Raji (cell line): ENCODE measurements around the gene PHLDB1.

ENCODE experiments used
- POLR2A ChIP-seq: IDR thresholded peaks from 2 replicates; pipeline ENCODE4 v1.6.1; 2011; ENCODE audit warnings: low read depth, low read length, control low read depth; ENCODE audit not compliant: insufficient read depth

The PHLDB1 gene

DNA sequence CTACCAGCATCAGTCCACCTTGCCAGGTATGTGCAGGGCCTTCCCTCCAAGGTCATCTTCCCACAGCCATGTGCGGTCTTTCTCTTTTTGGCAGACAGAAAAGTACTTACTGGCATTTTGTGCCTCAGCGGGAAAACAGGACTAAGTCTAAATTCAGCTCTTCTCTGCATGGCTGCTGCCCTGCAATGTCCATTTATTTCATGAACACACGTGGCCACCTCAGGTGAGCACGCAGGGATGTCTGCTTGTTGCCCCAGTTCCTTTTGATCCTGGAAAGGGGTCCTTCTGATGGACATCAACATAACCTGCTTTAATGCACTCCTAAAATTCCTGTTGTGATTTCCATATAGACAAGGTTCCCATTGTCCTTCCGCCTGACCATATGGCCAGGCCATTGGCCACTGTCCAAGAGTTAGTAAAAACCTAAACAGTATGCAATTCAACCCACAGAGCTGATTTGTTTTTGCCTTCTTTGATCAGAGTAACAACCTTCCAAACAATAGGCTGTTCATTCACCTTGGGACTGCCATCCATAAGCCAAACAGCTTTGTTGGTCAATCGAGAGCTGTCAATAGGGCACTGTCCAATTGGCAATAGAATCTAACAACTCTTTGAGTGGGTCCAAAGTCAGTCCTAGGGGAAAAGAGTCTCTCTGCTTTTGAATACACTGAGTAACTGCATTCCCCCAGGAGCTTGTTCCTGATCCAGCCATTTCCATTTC, 66.1 kb downstream of the PHLDB1 start:
- TF ChIP-seq POLR2A = no peak

DNA sequence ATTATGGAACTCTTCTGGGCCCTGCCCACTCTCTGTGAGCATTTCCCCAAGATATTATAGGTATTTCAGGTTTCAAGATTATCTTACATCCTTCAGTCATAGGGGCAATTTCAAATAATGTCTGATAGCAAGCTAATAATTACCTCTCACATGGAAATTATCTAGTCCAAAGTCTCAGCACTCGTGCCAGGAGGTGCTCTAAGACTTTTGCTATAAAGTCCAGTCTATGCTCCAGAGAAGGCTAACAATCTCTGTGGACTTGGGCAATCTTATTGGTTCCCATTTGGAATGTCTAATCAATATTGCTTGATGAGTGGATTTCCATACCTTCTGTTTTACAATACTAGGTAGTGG, 66.6 kb downstream of the PHLDB1 start:
- no peak for TF ChIP-seq POLR2A

DNA sequence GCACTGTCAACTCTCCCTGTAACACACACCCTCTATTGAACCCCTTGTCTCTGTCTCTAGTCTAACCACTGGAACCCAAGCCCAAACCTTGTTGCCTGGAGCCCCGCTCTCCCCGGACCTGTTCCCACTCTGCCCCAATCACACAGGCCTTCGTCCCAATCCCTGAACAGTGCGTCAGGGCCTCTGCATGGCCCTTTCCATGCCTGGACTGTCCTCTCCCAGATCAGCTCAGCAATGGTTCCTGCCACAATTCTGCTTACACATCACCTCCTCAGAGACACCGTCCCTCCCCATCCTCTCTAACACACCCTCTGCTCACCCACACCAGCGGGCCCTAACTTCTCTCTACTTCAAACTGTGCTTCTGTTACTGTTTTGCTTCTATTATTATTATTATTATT, 70.6 kb downstream of the PHLDB1 start:
- no peak for TF ChIP-seq POLR2A

DNA sequence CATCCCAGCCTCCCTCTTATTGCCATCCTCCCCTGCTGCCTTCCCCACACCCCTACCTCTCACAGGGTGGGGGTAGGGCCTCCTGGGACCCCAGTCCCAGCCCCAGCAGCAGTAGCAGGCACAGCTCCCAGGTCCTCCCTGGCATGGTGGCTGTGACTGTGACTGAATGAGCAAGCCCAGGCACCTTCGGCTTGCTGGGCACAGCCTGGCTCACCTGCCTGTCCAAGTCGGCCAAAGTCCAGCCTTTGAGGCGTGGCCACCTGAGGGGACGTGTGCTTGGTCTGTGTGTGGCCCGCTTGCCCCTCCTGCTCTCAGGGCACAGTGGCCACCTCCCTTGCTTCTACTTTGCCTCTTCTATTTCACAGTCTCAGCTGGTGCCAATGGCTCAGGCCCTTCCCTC, 72.1 kb downstream of the PHLDB1 start, which contains the start of gene TREH:
TSS of gene TREH (minus strand) at position 168 of the 400 bp plus-strand sequence. CDS start at position 145, 23 bp downstream.
- TF ChIP-seq POLR2A = no peak

DNA sequence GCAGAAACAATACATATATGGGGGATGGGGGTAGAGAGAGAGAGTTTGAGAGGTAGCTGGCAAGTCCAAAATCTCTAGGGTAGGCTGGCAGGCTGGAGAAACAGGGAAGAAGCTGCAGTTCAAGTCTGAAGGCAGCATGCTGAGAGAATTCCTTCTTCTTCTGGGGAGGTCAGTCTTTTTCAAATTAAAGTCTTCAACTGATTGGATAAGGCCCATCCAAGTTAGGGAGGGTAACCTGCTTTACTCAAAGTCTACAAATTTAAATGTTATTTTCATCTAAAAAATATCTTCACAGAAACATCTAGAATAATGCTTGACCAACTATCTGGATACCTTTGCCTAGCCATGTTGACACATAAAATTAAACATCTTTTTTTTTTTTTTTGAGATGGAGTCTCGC, 75.0 kb downstream of the PHLDB1 start:
- no peak for TF ChIP-seq POLR2A

DNA sequence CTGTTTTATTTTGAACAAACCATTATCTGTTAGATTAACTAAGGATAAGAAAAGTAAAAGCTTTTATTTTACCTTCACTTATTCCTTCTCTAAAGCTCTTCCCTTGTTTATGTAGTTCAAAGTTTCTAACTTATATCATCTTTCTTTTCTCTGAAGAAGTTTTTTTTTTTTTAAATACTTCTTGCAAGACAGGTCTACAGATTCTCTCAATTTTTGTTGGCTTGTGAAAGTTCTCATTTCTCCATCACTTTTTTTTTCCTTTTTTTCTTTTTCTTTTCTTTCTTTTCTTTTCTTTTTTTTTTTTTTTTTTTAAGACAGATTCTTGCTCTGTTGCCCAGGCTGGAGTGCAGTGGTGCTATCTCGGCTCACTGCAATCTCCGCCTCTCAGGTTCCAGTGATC, 76.8 kb downstream of the PHLDB1 start:
- TF ChIP-seq POLR2A = no peak

DNA sequence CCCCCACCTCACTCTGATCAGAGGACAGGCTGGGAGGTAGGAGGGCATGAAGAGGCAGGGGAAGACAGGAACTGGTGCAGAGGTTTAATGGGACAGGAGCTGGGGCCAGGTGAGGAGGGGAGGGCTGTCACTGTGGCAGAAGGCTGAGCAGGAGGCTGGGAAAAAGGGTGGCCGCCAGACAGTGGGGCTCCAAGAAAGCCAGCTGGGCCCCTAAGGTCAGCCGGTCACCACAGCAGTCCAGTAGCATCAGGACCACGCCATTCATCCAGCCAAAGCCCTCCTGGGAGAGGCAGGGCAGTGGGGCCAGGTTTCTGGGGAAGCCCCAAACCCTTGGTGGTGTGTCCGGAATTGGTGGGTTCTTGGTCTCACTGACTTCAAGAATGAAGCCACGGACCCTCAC, 80.5 kb downstream of the PHLDB1 start:
- TF ChIP-seq POLR2A = no peak

DNA sequence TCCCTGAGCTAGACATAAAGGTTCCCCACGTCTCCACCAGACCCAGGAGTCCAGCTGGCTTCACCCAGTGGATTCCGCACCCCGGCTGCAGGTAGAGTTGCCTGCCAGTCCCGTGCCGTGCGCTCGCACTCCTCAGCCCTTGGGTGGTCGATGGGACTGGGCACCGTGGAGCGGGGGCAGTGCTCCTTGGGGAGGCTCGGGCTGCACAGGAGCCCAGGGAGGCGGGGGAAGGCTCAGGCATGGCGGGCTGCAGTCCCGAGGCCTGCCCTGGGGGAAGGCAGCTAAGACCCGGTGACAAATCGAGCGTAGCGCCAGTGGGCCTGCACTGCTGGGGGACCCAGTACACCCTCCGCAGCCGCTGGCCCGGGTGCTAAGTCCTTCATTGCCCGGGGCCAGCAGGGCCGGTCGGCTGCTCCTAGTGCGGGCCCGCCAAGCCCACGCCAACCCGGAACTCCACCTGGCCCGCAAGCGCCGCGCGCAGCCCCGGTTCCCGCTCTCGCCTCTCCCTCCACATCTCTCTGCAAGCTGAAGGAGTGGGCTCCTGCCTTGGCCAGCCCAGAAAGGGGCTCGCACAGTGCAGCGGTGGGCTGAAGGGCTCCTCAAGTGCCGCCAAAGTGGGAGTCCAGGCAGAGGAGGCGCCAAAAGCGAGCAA, 81.6 kb downstream of the PHLDB1 start:
- no peak for TF ChIP-seq POLR2A

DNA sequence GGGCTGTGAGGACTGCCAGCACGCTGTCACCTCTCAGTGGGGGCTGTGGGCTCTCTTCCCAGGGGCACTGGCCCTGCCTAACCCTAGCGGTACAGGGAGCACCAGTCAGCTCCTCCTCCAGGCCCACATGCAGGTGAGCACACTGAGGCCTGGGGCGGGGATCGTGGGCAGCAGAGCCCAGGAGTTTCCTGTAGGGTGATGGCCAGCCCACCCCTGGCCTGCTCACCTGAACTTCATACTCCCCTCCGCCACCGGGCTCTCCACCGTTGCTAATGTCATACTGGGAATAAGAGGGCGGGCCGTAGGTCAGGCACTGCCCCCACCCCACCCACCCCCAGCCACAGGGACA, 82.1 kb downstream of the PHLDB1 start:
- TF ChIP-seq POLR2A = no peak

DNA sequence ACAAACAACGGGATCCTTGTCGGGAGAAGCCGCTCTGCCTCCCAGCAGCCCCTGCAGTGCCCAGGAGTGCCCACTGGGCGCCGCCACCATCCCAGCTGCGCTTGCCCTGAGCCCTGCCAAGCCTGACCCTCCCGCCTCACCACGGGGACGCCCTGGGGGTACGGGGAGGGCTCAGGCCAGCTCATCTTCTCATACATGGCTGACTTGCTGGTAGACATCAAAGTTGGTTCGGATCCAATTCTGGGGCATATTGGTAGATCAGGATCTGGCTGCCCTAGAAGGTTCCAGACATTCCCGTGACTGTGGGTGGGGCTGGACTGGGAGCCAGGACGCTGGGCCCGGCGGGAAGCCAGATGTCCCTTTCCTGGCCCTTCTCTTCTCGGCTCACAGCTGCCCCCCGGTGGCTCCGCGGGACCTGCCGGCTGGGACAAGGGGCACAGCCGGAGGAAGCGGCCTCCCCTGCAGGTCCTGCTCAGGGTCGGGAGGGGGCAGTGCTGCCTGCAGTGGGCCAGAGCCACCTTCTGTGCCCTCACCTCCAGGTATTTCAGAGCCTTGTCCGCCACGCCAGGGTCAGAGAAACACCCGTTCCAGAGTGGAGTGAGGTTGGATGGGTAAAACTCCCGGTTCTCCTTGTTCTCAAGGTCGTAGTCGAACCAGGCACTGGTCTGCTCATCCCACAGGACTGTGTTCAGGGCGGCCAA, 82.6 kb downstream of the PHLDB1 start:
- TF ChIP-seq POLR2A = no peak

DNA sequence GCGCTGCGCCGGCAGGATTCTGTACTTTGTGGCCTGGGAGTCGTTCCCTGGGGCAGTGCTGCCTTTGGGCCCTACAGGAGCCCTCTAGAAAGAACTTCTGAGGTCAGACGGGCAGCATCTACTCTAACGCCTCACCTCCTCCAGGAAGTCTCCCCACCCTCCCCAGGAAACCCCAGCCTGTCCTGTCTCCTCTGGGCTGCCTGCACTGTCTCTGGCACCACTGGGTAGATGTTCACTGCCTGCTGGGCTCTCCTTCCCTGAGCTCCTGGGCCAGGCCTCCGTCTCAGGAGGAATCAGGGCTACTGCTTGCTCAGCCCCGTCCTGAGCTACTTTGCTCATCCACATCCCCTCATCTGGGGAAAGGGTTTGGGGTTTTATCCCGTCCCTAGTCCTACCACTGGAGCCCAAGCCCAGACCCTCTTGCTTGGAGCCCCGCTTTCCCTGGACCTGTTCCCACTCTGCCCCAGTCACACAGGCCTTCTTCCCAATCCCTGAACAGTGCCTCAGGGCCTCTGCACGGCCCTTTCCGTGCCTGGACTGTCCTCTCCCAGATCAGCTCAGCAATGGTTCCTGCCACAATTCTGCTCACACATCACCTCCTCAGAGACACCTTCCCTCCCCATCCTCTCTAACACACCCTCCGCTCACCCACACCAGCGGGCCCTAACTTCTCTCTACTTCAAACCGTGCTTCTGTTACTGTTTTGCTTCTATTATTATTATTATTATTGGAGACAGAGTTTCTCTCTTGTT, 83.3 kb downstream of the PHLDB1 start:
- no peak for TF ChIP-seq POLR2A

DNA sequence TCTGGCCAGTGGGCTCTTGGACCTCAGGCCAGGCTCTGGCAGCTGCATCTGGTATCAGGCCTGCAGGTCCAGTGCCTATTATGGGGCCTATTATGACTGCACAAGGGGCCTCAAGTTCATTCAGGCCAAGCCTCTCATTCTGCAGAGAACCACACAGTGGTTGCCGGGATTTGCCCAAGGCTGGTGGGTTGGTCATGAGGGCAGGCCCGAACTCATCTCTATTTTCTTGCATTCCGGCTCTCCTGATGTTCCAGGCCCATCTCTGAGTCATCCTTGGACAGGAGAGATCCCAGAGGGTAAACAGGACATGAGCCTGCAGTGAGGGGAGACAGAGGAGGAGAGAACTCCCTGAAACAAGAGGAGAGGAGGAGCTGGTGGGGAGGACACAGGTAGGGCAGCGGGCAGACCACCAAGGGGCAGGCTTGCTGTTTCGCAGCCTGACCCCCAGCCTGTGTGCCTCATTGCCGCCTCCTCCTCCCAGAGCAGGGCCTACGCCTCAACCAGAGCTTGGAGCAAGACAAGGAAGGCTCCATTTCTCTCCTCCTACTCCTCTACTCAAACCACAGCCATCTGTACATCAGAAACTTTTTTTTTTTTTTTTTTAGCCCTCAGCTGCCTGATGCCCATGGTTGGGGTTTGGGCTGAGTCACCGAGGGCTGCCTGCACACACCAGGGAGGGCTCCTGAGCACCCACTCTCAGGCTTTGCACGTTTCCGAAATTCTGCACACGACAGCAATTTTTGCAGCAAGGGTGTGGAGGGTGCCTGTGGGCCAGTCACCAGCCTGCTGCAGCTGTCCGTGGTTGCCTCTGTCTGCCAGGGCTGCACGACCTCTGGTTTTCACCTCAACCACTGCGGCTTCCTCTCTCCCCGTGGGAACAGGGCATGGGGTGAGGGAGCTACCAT, 84.8 kb downstream of the PHLDB1 start:
- TF ChIP-seq POLR2A = no peak

DNA sequence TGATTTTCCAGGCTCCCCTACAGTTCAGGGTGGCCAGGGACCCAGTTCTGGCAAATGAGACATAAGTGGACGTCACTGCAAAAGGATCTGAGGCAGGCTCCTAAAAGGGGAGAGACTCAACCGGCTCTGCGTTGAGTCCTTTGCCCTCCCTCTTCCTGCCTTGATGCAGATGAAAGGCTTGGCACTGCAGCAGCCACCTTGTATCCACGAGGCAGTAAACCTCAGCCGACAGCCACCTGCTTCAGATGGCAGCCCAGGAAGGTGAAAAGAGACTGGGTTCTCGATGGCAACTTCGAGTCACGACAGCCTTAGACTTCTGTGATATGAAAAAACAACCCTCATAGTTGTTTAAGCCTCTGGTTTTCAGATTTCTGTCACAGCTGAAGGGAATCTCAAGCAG, 86.8 kb downstream of the PHLDB1 start:
- TF ChIP-seq POLR2A = no peak

DNA sequence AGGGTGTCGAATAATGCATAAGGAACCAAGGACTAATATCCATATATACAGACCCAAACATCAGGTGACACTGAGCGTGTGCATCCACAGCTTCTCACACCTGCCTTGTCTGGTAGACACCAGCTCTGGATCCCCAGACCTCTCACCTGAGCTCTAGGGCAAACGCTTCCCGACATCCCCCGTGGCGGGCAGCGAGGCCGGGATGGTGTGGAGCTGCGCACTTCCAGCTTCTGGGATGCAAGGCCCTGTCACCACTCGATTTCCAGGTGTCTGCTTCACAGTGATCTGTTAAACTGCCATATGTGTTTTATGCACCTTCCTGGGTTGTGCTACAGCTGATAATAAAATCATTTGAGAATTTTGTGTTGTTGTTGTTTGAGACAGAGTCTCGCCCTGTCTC, 87.4 kb downstream of the PHLDB1 start:
- TF ChIP-seq POLR2A = no peak
